ENCODE measurements around the gene ADI1. TPM values are rescaled to one million over a fixed set of nuclear protein-coding genes. Genes with fewer than 3 reads are reported as not detected.

Gene ADI1
- total and polyA plus RNA-seq, 8 donors: 9.9 to 29.7 (median 19.6) TPM

DNA sequence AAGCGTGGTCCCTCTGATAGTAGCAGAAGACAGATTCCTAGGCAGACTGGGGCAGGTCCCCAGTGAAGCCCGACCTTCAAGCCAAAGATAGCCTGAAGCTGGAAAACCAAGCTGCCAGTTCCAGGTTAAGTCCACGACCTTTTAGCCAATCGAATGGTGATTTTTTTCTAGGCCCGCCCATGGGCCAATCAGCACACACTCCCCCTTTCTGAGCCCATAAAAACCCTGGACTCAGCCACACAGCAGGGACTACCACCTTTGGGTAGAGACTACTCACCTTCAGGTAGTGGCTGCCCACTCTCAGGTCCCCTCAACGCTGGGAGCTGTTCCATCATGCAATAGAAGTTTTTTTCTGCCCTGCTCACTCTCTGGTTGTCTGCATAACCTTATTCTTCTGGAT is 14.5 kb upstream of the ADI1 start:
- Histone ChIP-seq H3K4me3 (no peak overlapping the region), H3K4me1 (no peaks in the 10 kb centered on the region), H3K27me3 (no peaks in the 10 kb centered on the region), H3K36me3 (no peaks in the 10 kb centered on the region), H3K9me3 (no peaks in the 10 kb centered on the region), H3K27ac (no peak overlapping the region)
- ATAC-seq (no peak), FAIRE-seq (no peak), DNase-seq (no peak)
- intact Hi-C loops (cut with DNase I): no loop called here
- no peak for TF ChIP-seq CTCF (IDR thresholded peaks at IDR 0.05)
- 87 to 91% methylated on average over 6 of the region's 6 CpGs for WGBS, 2 donors

GRCh38 chr2:3532941-3533340 is 13.6 kb upstream of the ADI1 start:
- WGBS, 2 donors: 68 to 87% methylated on average over 12 of the region's 12 CpGs
- Histone ChIP-seq H3K36me3 (no peaks in the 10 kb centered on the region), H3K27me3 (no peaks in the 10 kb centered on the region), H3K9me3 (no peaks in the 10 kb centered on the region), H3K4me1 (no peaks in the 10 kb centered on the region), H3K4me3 (no peak overlapping the region), H3K27ac (no peak overlapping the region)
- intact Hi-C loops (cut with DNase I): no loop called here
- FAIRE-seq: no peak
- no peak for ATAC-seq
- no peak for TF ChIP-seq CTCF (IDR thresholded peaks at IDR 0.05)
- no peak for DNase-seq

- Histone ChIP-seq H3K27ac (no peak overlapping the region), H3K9me3 (no peaks in the 10 kb centered on the region), H3K27me3 (no peaks in the 10 kb centered on the region), H3K4me1 (peaks cover 0 to 4% (median under 1%) of the 10 kb centered on the region in 3 donors), H3K36me3 (no peaks in the 10 kb centered on the region), H3K4me3 (no peak overlapping the region)
- TF ChIP-seq CTCF (IDR thresholded peaks at IDR 0.05): no peak
- intact Hi-C loops (cut with DNase I): no loop called here
- 96 to 98% methylated on average over 24 of the region's 24 CpGs for WGBS, 2 donors
- FAIRE-seq (no peak), DNase-seq (no peak), ATAC-seq (no peak)
Measured at GRCh38 chr2:3529316-3530025, 10.1 kb upstream of the ADI1 start.

DNA sequence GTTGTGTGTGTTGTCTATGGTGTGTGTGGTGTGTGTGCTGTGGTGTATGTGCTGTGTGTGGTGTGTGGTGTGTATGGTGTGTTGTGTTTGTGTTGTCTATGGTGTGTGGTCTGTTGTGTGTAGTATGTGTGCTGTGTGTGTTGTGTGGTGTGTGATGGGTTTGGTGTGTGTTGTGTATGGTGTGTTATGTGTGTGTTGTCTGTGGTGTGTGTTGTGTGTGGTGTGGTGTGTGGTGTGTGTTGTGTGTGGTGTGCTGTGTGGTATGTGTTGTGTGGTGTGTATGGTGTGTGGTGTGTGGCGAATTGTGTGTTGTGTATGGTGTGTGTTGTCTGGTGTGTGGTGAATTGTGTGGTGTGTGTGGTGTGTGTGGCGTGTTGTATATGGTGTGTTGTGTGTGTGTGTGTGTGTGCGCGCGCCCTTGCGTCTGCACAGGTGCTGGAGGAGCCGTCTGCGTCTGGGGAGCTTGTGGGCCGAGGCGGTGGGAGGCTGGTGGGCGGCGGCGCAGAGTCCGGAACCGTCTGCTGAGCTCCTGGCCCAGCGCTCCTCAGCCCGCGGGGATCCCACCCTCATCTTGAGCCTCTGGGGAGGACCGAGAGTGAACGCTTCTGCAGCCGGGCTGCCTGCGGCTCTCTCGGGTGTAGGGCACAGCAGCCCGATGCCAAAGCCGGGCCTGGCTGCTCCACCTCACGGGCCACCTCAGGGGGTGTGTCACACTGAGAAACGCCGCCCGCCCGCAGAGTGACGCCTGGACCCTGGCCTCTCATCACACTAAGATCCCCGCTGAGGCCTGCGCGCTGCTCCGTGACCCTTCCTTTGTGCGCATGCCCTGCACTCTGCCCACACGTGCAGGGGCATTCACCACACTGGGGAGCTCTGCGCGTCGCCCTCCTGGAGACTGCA is 8.8 kb upstream of the ADI1 start:
- FAIRE-seq: no peak
- ATAC-seq: peak in 1 of 4 donors; percentile 6
- H3K27ac ChIP-seq: no peak overlapping the region
- 91 to 92% methylated on average over 30 to 40 of the region's 40 CpGs for WGBS, 2 donors
- TF ChIP-seq CTCF (IDR thresholded peaks at IDR 0.05): no peak
- no peaks in the 10 kb centered on the region for H3K9me3 ChIP-seq
- H3K27me3 ChIP-seq: no peaks in the 10 kb centered on the region
- DNase-seq: no peak
- intact Hi-C loops (cut with DNase I): no loop called here
- H3K4me1 ChIP-seq: peaks cover 8 to 15% (median 12%) of the 10 kb centered on the region in 3 donors
- no peak overlapping the region for H3K4me3 ChIP-seq
- no peaks in the 10 kb centered on the region for H3K36me3 ChIP-seq

Data from pancreas (tissue), 10 donors.